HG02763 (cell line): ENCODE data around the gene HILPDA.
A peak's percentile ranks its signal among the peaks of the same experiment; 100 is the strongest.

Experiments
- ATAC-seq: cut with Tn5 transposase; IDR thresholded peaks from one replicate; pipeline ENCODE4 v1.9.1; 2021; ENCODE audit warnings: mild to moderate bottlenecking, moderate library complexity; ENCODE audit not compliant: unreplicated experiment

The HILPDA gene, protein sequence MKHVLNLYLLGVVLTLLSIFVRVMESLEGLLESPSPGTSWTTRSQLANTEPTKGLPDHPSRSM

GRCh38 chr7:128455543-128456254, at the start of gene HILPDA:
Gene HILPDA (plus strand): TSS chr7:128455878. CDS start chr7:128457269, 1,391 bp downstream.
- peak; percentile 84 for ATAC-seq

- no peak for ATAC-seq
Observed at GRCh38 chr7:128406314-128407232, 49.1 kb upstream of the HILPDA start.

- ATAC-seq, result no peak
Observed at GRCh38 chr7:128407233-128407589, 48.5 kb upstream of the HILPDA start.

DNA sequence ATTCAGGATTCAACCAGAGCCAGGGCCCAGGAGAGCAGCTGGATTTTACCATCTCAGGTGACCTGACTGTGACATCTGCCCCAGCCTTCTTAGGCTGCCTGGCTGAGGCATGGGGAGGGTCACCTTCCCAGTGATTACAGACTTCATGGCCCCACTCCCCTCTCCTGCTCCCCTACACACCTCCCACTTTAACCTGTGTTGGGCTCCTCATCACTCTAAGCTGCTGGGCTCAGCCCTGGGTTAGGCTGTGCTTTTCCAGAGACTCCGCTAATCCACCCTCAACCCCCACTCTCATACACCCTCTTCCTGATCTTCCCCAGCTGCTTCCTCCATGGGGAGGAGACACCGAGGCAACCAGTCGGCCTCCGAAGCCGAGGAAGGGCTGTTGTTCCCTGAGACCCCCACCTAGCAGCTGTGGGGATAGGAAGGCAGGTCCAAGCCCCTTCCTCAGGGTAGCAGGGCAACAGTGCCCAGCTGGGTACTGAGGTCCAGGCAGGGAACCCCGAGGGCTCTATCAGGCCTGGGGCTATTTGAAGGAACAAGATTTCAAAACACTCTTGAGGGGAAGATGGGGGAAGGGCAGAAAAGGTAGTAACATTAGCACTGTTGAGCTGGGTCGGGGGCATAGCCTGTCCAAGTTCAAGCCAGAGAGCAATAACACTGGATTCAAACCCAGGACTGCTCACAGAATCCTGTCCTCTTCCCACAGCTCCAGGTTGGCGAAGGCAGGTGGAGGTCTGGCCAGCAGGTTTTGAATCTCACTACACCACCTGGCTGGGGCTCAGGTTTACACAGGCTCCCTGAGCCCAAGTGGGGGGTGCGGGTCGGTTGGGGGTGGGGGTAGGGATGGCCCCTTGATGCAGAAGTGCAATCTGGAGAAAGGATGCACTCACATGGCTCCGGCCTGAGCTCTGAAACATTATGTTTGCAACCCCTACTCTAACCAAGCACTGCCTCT, 47.6 kb upstream of the HILPDA start:
- ATAC-seq, result no peak

DNA sequence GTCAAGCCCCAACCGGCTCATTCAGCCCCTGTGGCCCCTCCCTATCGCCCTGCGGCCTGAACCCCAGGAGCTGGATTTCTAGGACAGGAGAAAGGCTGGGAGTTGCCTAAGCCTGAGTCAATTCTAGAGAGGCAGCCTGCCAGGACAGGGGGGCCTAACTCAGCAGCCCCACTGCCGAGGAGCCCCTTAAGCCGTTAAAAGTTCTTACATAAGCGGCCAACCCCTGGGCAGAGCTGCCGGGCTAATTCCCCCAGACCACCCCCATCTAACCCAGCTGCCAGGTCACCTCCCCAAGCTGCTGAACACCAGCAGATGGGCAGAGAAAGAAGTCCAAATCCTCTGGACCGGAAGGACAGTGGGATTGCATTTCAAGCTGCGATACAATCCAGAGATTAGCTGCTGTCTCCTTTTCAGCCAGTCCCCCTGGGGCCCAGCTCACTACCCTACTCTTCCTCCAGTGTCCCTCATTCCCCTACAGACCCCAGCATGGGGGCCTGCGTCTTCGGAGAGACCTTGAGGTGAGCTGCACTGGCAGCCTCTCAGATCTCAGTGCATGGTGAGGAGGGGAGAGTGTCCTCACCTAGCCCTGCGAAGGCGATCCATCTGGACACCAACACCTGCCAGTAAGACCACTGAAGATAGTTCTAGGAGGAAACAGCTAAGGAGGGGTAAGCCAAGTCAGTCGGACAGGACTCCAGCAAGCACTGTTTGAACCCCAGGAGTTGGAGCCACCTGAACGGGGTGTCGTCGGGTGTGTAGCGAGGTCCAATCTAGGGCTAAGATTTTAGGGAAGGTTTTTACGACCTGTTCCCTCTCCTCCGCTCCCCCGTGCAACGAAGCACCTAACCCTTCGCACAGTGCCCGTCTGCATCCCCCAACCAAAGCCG, 46.7 kb upstream of the HILPDA start:
- no peak for ATAC-seq

GRCh38 chr7:128409596-128410450, 45.9 kb upstream of the HILPDA start, which contains the start of gene IMPDH1:
Gene IMPDH1 (minus strand): TSS chr7:128409982. CDS start chr7:128409901, 81 bp downstream.
- ATAC-seq, result peak; percentile 80

- no peak for ATAC-seq
Observed at GRCh38 chr7:128410451-128410753, 45.3 kb upstream of the HILPDA start.

- ATAC-seq, result no peak
Observed at GRCh38 chr7:128415217-128415785, 40.4 kb upstream of the HILPDA start.

- no peak for ATAC-seq
Observed at GRCh38 chr7:128417071-128417470, 38.6 kb upstream of the HILPDA start.

- no peak for ATAC-seq
Observed at GRCh38 chr7:128419257-128419656, 36.4 kb upstream of the HILPDA start.

- no peak for ATAC-seq
Observed at GRCh38 chr7:128420773-128421172, 34.9 kb upstream of the HILPDA start.

GRCh38 chr7:128421384-128421783, 34.3 kb upstream of the HILPDA start:
- ATAC-seq, result no peak

DNA sequence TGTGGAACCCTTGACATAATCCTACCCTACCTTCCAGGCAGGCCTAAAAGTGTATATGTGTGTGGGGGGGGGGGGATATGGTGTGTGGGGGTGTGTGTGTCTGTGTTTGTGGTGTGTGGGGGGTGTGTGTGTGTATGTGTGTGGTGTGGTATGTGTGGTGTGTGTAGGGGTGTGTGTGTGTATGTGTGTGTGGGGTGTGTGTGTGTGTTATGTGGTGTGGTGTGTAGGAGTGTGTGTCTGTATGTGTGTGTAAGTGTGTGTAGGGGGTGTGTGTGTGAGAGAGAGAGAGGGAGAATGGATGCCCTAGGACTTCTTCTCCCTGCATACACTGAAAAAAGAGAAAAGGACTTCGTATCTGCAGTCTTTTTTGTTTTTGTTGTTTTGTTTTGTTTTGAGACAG, 33.6 kb upstream of the HILPDA start:
- no peak for ATAC-seq

GRCh38 chr7:128422842-128423241, 32.8 kb upstream of the HILPDA start:
- no peak for ATAC-seq

- no peak for ATAC-seq
Observed at GRCh38 chr7:128424686-128425275, 30.9 kb upstream of the HILPDA start.

GRCh38 chr7:128425850-128426249, 29.8 kb upstream of the HILPDA start:
- ATAC-seq, result no peak

GRCh38 chr7:128427289-128427891, 28.3 kb upstream of the HILPDA start:
- ATAC-seq, result no peak

DNA sequence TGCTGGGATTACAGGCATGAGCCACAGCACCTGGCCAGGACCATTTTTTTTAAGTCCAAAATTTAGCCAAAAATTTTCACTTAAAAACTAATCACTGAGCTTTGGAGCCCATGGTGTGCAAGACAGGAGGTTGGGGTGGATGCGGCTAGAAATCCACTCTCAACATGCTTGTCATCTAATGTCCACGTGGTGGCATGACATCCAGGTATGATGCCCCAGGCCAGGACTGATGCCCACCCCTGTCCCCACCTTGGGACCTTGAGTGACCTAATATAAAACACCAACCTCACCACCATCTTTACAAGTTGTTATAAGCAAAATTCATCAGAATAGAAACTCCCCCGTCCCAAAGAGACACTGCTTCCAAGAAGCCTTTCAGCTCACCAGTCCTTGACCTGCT, 25.5 kb upstream of the HILPDA start:
- ATAC-seq, result no peak
